ENCODE results near the gene AP3B1. TPM values are rescaled to one million over a fixed set of nuclear protein-coding genes. Genes with fewer than 3 reads are reported as not detected.
A peak's percentile ranks its signal among the peaks of the same experiment; 100 is the strongest.

AP3B1 gene
- total RNA-seq, 2 donors from 2014 or later: 34.5 to 40.6 TPM

GRCh38 chr5:78253201-78253600 lies 41.3 kb downstream of the AP3B1 start:
- no peak overlapping the region for H3K4me3 Mint-ChIP-seq
- ATAC-seq (no peak), DNase-seq (no peak)
- no peaks in the 10 kb centered on the region for H3K9me3 ChIP-seq (ENCODE audit: control insufficient read depth, low read length, poor library complexity, severe bottlenecking)
- no peaks in the 10 kb centered on the region for H3K27me3 Mint-ChIP-seq
- H3K4me1 Mint-ChIP-seq: peaks cover 36% of the 10 kb centered on the region
- peaks cover 12% of the 10 kb centered on the region for H3K36me3 Mint-ChIP-seq (ENCODE audit: low read depth)
- no peak overlapping the region for H3K27ac Mint-ChIP-seq

- Mint-ChIP-seq H3K36me3 (ENCODE audit: low read depth) (peaks cover 10% of the 10 kb centered on the region), H3K27ac (no peak overlapping the region), H3K4me3 (no peak overlapping the region), H3K4me1 (peaks cover 31% of the 10 kb centered on the region), H3K27me3 (no peaks in the 10 kb centered on the region)
- DNase-seq (no peak), ATAC-seq (no peak)
- no peaks in the 10 kb centered on the region for H3K9me3 ChIP-seq (ENCODE audit: control insufficient read depth, low read length, poor library complexity, severe bottlenecking)
Measured at GRCh38 chr5:78252715-78253114, 41.8 kb downstream of the AP3B1 start.

GRCh38 chr5:78251663-78252284 lies 42.7 kb downstream of the AP3B1 start:
- Mint-ChIP-seq H3K27ac (peak overlapping the region; percentile 21), H3K36me3 (ENCODE audit: low read depth) (peaks cover 10% of the 10 kb centered on the region), H3K4me3 (no peak overlapping the region), H3K27me3 (no peaks in the 10 kb centered on the region), H3K4me1 (peaks cover 24% of the 10 kb centered on the region)
- no peaks in the 10 kb centered on the region for H3K9me3 ChIP-seq (ENCODE audit: control insufficient read depth, low read length, poor library complexity, severe bottlenecking)
- ATAC-seq (no peak), DNase-seq (no peak)

GRCh38 chr5:78245136-78245535 lies 49.4 kb downstream of the AP3B1 start:
- DNase-seq: no peak
- peaks cover 32% of the 10 kb centered on the region for H3K4me1 Mint-ChIP-seq
- peaks cover 7% of the 10 kb centered on the region for H3K36me3 Mint-ChIP-seq (ENCODE audit: low read depth)
- no peak overlapping the region for H3K27ac Mint-ChIP-seq
- no peak overlapping the region for H3K4me3 Mint-ChIP-seq
- H3K9me3 ChIP-seq (ENCODE audit: control insufficient read depth, low read length, poor library complexity, severe bottlenecking): no peaks in the 10 kb centered on the region
- H3K27me3 Mint-ChIP-seq: no peaks in the 10 kb centered on the region
- no peak for ATAC-seq

GRCh38 chr5:78243639-78244038 lies 50.9 kb downstream of the AP3B1 start:
- ATAC-seq: no peak

GRCh38 chr5:78243091-78243490 lies 51.4 kb downstream of the AP3B1 start:
- Mint-ChIP-seq H3K27ac (peak overlapping the region; percentile 11), H3K36me3 (ENCODE audit: low read depth) (peaks cover 9% of the 10 kb centered on the region)
- no peak for DNase-seq

More at GRCh38 chr5:78243639-78244038, 50.9 kb downstream of the AP3B1 start:
- peak overlapping the region; percentile 11 for H3K27ac Mint-ChIP-seq
- peaks cover 29% of the 10 kb centered on the region for H3K4me1 Mint-ChIP-seq
- no peaks in the 10 kb centered on the region for H3K27me3 Mint-ChIP-seq
- peak overlapping the region; percentile 22 for H3K4me3 Mint-ChIP-seq
- peaks cover 9% of the 10 kb centered on the region for H3K36me3 Mint-ChIP-seq (ENCODE audit: low read depth)
- no peaks in the 10 kb centered on the region for H3K9me3 ChIP-seq (ENCODE audit: control insufficient read depth, low read length, poor library complexity, severe bottlenecking)
- no peak for DNase-seq

GRCh38 chr5:78242001-78242400 lies 52.5 kb downstream of the AP3B1 start:
- Mint-ChIP-seq H3K27ac (peak overlapping the region; percentile 14), H3K4me1 (peaks cover 27% of the 10 kb centered on the region), H3K36me3 (ENCODE audit: low read depth) (peaks cover 9% of the 10 kb centered on the region), H3K27me3 (no peaks in the 10 kb centered on the region), H3K4me3 (no peak overlapping the region)
- DNase-seq (no peak), ATAC-seq (no peak)
- H3K9me3 ChIP-seq (ENCODE audit: control insufficient read depth, low read length, poor library complexity, severe bottlenecking): no peaks in the 10 kb centered on the region

More at GRCh38 chr5:78243091-78243490, 51.4 kb downstream of the AP3B1 start:
- no peaks in the 10 kb centered on the region for H3K9me3 ChIP-seq (ENCODE audit: control insufficient read depth, low read length, poor library complexity, severe bottlenecking)
- Mint-ChIP-seq H3K27me3 (no peaks in the 10 kb centered on the region), H3K4me3 (no peak overlapping the region), H3K4me1 (peaks cover 29% of the 10 kb centered on the region)
- ATAC-seq: no peak

- Mint-ChIP-seq H3K27ac (no peak overlapping the region), H3K4me1 (peaks cover 13% of the 10 kb centered on the region), H3K36me3 (ENCODE audit: low read depth) (peaks cover 6% of the 10 kb centered on the region), H3K27me3 (no peaks in the 10 kb centered on the region), H3K4me3 (no peak overlapping the region)
- H3K9me3 ChIP-seq (ENCODE audit: control insufficient read depth, low read length, poor library complexity, severe bottlenecking): no peaks in the 10 kb centered on the region
- ATAC-seq: no peak
- DNase-seq: no peak
Measured at GRCh38 chr5:78237911-78238310, 56.6 kb downstream of the AP3B1 start.

- no peaks in the 10 kb centered on the region for H3K27me3 Mint-ChIP-seq
- no peaks in the 10 kb centered on the region for H3K9me3 ChIP-seq (ENCODE audit: control insufficient read depth, low read length, poor library complexity, severe bottlenecking)
- DNase-seq (no peak), ATAC-seq (no peak)
- H3K4me1 Mint-ChIP-seq: peaks cover 11% of the 10 kb centered on the region
- H3K27ac Mint-ChIP-seq: no peak overlapping the region
- H3K36me3 Mint-ChIP-seq (ENCODE audit: low read depth): peaks cover 4% of the 10 kb centered on the region
- no peak overlapping the region for H3K4me3 Mint-ChIP-seq
Measured at GRCh38 chr5:78236046-78236445, 58.5 kb downstream of the AP3B1 start.

GRCh38 chr5:78235289-78235688 lies 59.2 kb downstream of the AP3B1 start:
- ATAC-seq: no peak
- peaks cover 15% of the 10 kb centered on the region for H3K4me1 Mint-ChIP-seq
- DNase-seq: no peak
- peaks cover 4% of the 10 kb centered on the region for H3K36me3 Mint-ChIP-seq (ENCODE audit: low read depth)
- H3K9me3 ChIP-seq (ENCODE audit: control insufficient read depth, low read length, poor library complexity, severe bottlenecking): no peaks in the 10 kb centered on the region
- H3K4me3 Mint-ChIP-seq: no peak overlapping the region
- H3K27ac Mint-ChIP-seq: no peak overlapping the region
- H3K27me3 Mint-ChIP-seq: no peaks in the 10 kb centered on the region

- ATAC-seq (no peak), DNase-seq (no peak)
- peaks cover 2% of the 10 kb centered on the region for H3K36me3 Mint-ChIP-seq (ENCODE audit: low read depth)
- peaks cover 17% of the 10 kb centered on the region for H3K4me1 Mint-ChIP-seq
- H3K27ac Mint-ChIP-seq: no peak overlapping the region
- no peak overlapping the region for H3K4me3 Mint-ChIP-seq
- no peaks in the 10 kb centered on the region for H3K27me3 Mint-ChIP-seq
- H3K9me3 ChIP-seq (ENCODE audit: control insufficient read depth, low read length, poor library complexity, severe bottlenecking): no peaks in the 10 kb centered on the region
Measured at GRCh38 chr5:78234804-78235203, 59.7 kb downstream of the AP3B1 start.

- Mint-ChIP-seq H3K4me1 (peaks cover 21% of the 10 kb centered on the region), H3K27me3 (no peaks in the 10 kb centered on the region), H3K36me3 (ENCODE audit: low read depth) (peaks cover 2% of the 10 kb centered on the region), H3K27ac (no peak overlapping the region), H3K4me3 (no peak overlapping the region)
- no peak for ATAC-seq
- DNase-seq: no peak
- H3K9me3 ChIP-seq (ENCODE audit: control insufficient read depth, low read length, poor library complexity, severe bottlenecking): no peaks in the 10 kb centered on the region
Measured at GRCh38 chr5:78232163-78232562, 62.3 kb downstream of the AP3B1 start.

- H3K4me1 Mint-ChIP-seq: peaks cover 13% of the 10 kb centered on the region
- H3K9me3 ChIP-seq (ENCODE audit: control insufficient read depth, low read length, poor library complexity, severe bottlenecking): no peaks in the 10 kb centered on the region
- no peak overlapping the region for H3K4me3 Mint-ChIP-seq
- no peaks in the 10 kb centered on the region for H3K27me3 Mint-ChIP-seq
- DNase-seq (no peak), ATAC-seq (no peak)
- no peak overlapping the region for H3K27ac Mint-ChIP-seq
- peaks cover 16% of the 10 kb centered on the region for H3K36me3 Mint-ChIP-seq (ENCODE audit: low read depth)
Measured at GRCh38 chr5:78224358-78224757, 70.1 kb downstream of the AP3B1 start.

- peaks cover 16% of the 10 kb centered on the region for H3K36me3 Mint-ChIP-seq (ENCODE audit: low read depth)
- peaks cover 10% of the 10 kb centered on the region for H3K4me1 Mint-ChIP-seq
- H3K27ac Mint-ChIP-seq: no peak overlapping the region
- H3K9me3 ChIP-seq (ENCODE audit: control insufficient read depth, low read length, poor library complexity, severe bottlenecking): no peaks in the 10 kb centered on the region
- H3K4me3 Mint-ChIP-seq: no peak overlapping the region
- no peak for DNase-seq
- ATAC-seq: peak; percentile 74
- no peaks in the 10 kb centered on the region for H3K27me3 Mint-ChIP-seq
Measured at GRCh38 chr5:78221964-78222451, 72.5 kb downstream of the AP3B1 start.
